ENCODE measurements around the gene AGBL5.

Gene AGBL5

GRCh38 chr2:27050281-27050995 lies 1.0 kb upstream of the AGBL5 start (continued):
- 0 out of 2 replicates have a peak, but pooled peaks have one; percentile 9 for TF ChIP-seq ZNF398 (tag by site-specific recombination; IDR thresholded peaks at IDR 0.05)
- TF ChIP-seq FEZF1 (tag by site-specific recombination; IDR thresholded peaks at IDR 0.05) = peak; percentile 56; the same call in 1 of the 2 replicates
- TF ChIP-seq ZNF239 (tag by site-specific recombination; IDR thresholded peaks at IDR 0.05) = no peak
- TF ChIP-seq ZNF549 (tag by site-specific recombination; IDR thresholded peaks at IDR 0.05) = no peak
- TF ChIP-seq PATZ1 (tag by site-specific recombination; IDR thresholded peaks at IDR 0.05) = peak; percentile 70; the same call in 1 of the 2 replicates
- no peak for TF ChIP-seq ZNF704 (tag by site-specific recombination; IDR thresholded peaks at IDR 0.05)
- TF ChIP-seq KLF8 (tag by site-specific recombination; IDR thresholded peaks at IDR 0.05) = peak; percentile 58
- peak; percentile 59 for TF ChIP-seq PBX3 (CRISPR knock-in tag; IDR thresholded peaks at IDR 0.05)
- peak; percentile 47 for TF ChIP-seq ZNF501 (tag by site-specific recombination; IDR thresholded peaks at IDR 0.05)
- TF ChIP-seq CTCF (tag by site-specific recombination; IDR thresholded peaks at IDR 0.05) = peak; percentile 72
- no peak for TF ChIP-seq ZNF132 (tag by site-specific recombination; IDR thresholded peaks at IDR 0.05; ENCODE audit: borderline replicate concordance)
- TF ChIP-seq PRDM10 (tag by site-specific recombination; IDR thresholded peaks at IDR 0.05) = peak; percentile 89
- peak; percentile 37; the same call in 1 of the 2 replicates for TF ChIP-seq ZNF24 (tag by site-specific recombination; IDR thresholded peaks at IDR 0.05)
- no peak for TF ChIP-seq OVOL3 (tag by site-specific recombination; IDR thresholded peaks at IDR 0.05)
- TF ChIP-seq ZBTB20 (tag by site-specific recombination; IDR thresholded peaks at IDR 0.05) = peak; percentile 82
- TF ChIP-seq ZBTB6 (tag by site-specific recombination; IDR thresholded peaks at IDR 0.05) = peak; percentile 50
- TF ChIP-seq ZNF423 (tag by site-specific recombination; IDR thresholded peaks at IDR 0.05) = no peak
- TF ChIP-seq GLIS1 (tag by site-specific recombination; IDR thresholded peaks at IDR 0.05) = peak; percentile 21
- TF ChIP-seq ZNF214 (tag by site-specific recombination; IDR thresholded peaks at IDR 0.05; ENCODE audit: borderline replicate concordance) = no peak
- TF ChIP-seq KLF16 (tag by site-specific recombination; IDR thresholded peaks at IDR 0.05) = peak; percentile 76
- TF ChIP-seq ZNF335 (tag by site-specific recombination; conservative IDR thresholded peaks at IDR 0.05) = peak; percentile 74
- no peak for TF ChIP-seq HOXD13 (CRISPR knock-in tag; IDR thresholded peaks at IDR 0.05; ENCODE audit: borderline replicate concordance)
- no peak for TF ChIP-seq ZNF221 (tag by site-specific recombination; IDR thresholded peaks at IDR 0.05; ENCODE audit: borderline replicate concordance)
- TF ChIP-seq KLF7 (tag by site-specific recombination; IDR thresholded peaks at IDR 0.05; ENCODE audit: borderline replicate concordance) = peak; percentile 99

Measured in HEK293 (cell line).